ENCODE results near the gene WFIKKN2.

Gene WFIKKN2

GRCh38 chr17:50808888-50809287, 26.5 kb upstream of the WFIKKN2 start:
- DNase-seq (ENCODE audit: low read depth): no peak

GRCh38 chr17:50813583-50813982, 21.8 kb upstream of the WFIKKN2 start:
- no peak for DNase-seq (ENCODE audit: low read depth)

GRCh38 chr17:50815400-50815799, 20.0 kb upstream of the WFIKKN2 start:
- no peak for DNase-seq (ENCODE audit: low read depth)

- no peak for DNase-seq (ENCODE audit: low read depth)
Measured at GRCh38 chr17:50816271-50816670, 19.1 kb upstream of the WFIKKN2 start.

DNA sequence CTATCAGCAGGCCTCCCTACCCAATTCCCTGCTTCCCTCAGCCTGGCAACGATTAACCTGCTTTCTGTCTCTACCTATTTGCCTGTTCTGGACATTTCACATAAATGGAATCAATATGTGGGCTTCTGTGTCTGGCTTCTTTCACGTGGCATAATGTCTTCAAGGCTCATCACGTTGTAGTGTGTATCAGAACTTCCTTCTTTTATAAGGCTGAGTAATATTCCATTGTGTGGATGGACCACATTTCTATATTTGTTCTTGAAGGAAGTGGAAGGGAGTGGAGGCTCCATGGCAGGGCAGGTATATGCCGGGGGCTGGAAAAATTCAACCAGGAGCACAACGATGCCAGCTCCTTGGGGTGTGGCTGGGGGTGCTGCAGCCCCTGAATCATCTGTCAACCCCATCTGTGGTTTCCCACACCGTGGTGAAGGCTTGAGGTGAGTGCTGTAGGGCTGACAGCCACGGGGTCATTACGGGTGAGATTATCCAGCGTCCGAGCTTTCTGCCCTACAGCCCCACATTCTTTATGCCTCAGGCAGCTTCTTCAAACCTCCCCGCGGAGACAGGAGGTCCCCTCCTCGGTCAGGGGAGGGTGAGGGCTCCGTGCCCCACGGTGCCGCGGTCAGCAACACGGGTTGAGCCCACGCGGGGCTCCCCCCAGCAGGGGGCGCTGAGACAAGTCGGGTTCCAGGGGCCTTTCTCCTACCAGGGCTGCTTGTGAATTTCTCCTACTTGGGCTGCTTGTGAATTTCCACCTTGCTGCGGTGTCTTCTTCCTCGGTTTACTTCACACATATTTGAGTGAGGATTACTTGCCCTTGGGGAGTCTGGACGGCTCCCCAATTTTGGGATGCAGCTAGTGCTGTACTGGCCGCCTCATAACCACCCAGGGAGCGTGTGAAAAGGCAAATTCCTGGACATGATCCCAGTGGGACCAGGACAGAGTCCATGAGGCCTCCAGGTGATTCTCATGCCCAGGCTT, 18.3 kb upstream of the WFIKKN2 start:
- DNase-seq (ENCODE audit: low read depth): peak; percentile 24

DNA sequence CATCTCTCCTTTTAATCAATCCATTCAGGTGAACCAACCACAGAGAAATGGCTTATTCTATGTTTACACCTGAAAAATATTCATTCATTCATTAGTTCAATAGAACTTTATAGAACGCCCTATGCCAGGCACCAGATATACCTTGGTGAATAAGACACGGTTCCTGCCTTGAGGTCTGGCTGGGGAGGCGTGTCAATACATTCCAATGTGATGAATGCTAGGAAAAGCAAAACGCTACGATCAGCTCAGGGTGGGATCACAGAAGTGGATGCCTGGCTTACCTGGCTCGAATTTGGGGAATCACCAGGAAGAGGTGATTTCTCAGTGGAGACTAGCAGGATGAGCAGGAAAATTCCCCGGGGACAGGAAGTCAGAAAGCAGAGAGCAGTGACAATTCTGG, 17.5 kb upstream of the WFIKKN2 start:
- no peak for DNase-seq (ENCODE audit: low read depth)

GRCh38 chr17:50818261-50818660, 17.1 kb upstream of the WFIKKN2 start:
- no peak for DNase-seq (ENCODE audit: low read depth)

DNA sequence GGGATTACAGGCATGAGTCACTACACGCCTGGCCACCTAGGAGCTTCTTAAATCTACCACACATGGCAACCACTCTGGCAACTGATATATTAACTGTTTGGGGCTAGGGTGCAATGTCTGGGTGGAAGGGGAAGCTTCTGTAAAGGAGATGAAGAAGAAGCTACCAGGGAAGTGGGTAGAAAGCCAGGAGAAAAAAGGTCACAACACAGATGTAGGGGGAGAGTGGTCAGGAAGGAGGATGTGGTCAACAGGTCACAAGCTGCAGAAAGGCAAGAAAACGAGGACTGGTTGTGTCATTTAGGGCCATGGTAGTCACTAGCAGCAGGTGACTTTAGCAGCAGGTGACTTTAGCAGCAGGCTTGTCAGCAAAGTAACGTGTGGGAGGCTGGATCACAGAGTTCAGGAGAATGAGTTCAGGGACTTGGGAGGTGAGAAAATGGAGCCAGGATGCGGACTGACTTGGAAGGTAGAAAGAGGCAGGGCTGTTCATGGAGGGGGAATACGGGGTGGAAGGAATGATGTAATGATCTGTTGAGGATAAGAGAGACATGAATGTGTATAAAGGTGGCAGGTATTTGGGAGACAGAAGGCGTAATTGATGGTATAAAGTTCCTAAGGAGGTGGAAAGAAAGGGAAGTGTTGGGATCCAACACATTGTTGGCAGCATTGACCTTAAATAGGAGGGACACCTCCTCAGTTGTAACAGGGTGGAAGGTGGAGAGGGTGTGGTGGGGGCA, 16.3 kb upstream of the WFIKKN2 start:
- DNase-seq (ENCODE audit: low read depth): no peak

DNA sequence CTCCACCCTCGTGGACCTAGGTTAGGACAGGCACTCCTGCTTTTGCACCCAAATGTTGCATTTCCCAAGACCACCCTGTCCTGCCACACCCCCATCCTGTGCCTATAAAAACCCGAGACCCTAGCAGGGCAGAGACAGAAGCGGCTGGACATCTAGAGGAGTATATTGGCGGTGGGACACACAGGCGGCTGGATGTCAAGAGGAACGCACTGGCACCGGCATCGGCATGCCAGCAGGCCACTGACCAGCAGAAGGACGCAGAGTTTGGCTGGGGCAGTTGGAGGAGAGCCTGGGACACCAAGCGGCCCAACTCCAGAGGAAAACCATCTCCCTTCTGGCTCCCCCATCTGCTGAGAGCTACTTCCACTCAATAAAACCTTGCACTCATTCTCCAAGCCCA, 14.7 kb upstream of the WFIKKN2 start:
- no peak for DNase-seq (ENCODE audit: low read depth)

- DNase-seq (ENCODE audit: low read depth): no peak
Measured at GRCh38 chr17:50822550-50822949, 12.8 kb upstream of the WFIKKN2 start.

- no peak for DNase-seq (ENCODE audit: low read depth)
Measured at GRCh38 chr17:50824429-50824828, 11.0 kb upstream of the WFIKKN2 start.

DNA sequence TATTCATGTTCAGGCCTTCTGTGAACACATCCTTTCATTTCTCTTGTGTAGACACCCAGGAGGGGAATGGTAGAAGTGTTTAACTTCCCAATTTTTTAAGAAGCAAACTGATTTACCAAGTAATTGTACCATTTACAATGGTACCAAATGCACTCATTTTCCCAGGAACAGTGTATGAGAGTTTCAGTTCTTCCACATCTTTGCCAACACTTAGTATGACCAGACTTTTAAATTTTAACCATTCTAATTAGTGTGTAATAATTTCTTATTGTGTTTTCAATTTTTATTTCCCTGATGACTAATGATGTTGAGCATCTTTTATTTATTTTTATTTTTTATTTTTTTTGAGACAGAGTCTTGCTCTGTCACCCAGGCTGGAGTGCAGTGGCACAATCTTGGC, 10.2 kb upstream of the WFIKKN2 start:
- DNase-seq (ENCODE audit: low read depth): no peak

- DNase-seq (ENCODE audit: low read depth): no peak
Measured at GRCh38 chr17:50828508-50829170, 6.7 kb upstream of the WFIKKN2 start.

- no peak for DNase-seq (ENCODE audit: low read depth)
Measured at GRCh38 chr17:50829332-50829731, 6.1 kb upstream of the WFIKKN2 start.

- DNase-seq (ENCODE audit: low read depth): no peak
Measured at GRCh38 chr17:50830352-50830751, 5.0 kb upstream of the WFIKKN2 start.

GRCh38 chr17:50830994-50831393, 4.4 kb upstream of the WFIKKN2 start:
- DNase-seq (ENCODE audit: low read depth): no peak

DNA sequence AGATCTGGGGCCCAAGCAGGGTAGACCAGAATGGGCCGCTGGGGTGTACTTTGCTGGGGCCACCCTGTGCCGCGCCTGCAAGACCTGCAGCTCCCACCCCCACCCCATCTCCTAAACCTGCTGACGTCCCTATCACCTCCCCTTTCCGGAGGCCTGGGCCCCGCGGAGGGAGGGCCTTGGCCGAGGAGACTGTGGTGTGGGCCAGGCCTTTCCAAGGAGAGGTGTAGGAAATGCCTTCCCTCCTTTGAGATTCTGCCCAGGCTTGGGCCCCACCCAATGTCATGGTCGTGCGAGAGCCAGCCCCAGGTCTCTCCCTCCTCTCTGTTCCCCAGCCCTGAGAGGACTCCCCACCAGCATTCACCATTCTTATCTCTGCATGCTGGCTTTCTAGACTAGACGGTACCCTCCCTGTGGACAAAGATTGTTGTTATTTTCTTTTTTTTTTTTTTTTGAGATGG, 3.9 kb upstream of the WFIKKN2 start:
- no peak for DNase-seq (ENCODE audit: low read depth)

- no peak for DNase-seq (ENCODE audit: low read depth)
Measured at GRCh38 chr17:50832267-50832863, 3.0 kb upstream of the WFIKKN2 start.

GRCh38 chr17:50832864-50833381, 2.5 kb upstream of the WFIKKN2 start:
- no peak for DNase-seq (ENCODE audit: low read depth)

DNA sequence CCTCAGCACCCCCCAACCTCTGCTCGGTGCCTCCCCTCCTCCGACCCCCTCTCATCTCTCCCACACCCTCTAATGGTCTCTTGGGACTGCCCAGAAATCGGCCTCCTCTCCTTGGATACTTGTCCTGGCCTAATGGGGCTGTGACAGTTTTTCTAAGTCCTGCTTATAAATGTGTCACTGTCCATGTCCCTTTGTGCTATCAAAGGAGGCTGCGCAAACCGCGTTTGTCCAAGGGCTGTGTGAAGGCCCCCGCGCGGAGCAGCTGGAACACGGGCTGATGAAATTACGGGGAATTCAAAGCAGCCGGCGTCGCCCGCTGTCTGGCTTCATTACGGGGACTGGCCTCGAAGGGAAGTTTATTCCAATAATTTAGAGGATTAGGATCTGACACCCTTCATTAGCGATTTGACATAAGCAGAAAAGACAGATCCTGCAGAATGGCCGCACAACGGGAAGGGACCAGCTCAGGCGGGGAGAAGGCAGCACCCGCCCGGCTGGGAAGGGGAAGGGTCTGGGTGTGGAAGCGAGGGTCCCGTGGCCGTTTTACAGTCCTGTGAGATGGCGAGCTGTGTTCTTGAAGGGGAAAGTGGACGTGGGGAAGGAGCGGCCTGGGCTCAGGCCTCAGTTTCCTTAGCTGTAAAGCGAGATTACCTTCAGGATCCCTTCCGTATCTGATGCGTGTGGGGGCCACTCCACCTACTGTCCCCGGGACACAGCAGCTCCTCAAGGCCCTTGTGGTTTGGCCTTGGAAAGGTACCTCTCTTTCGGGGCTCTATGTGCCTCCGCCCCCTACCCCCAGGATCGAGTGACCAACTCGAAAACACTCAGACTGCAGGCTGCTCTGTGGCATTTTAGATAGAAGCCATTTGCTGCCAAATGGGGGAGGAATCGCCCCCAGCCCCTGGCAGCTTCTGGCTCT, 1.6 kb upstream of the WFIKKN2 start:
- DNase-seq (ENCODE audit: low read depth): no peak

All from stimulated activated CD8-positive, alpha-beta memory T cell treated with anti-CD3 and anti-CD28 coated beads, Interleukin-12 subunit alpha, Interleukin-12 subunit beta, amount 100 ng/mL, for 4 hours (primary cell).